ENCODE results near the gene EVI5.

EVI5 gene

GRCh38 chr1:92494485-92495141 is 290.3 kb downstream of the EVI5 start:
- intact Hi-C loops (cut with DNase I): no loop called here
- no peak for DNase-seq

GRCh38 chr1:92493139-92493538 is 291.8 kb downstream of the EVI5 start:
- no peak for DNase-seq
- intact Hi-C loops (cut with DNase I): no loop called here

GRCh38 chr1:92488832-92489231 is 296.1 kb downstream of the EVI5 start:
- DNase-seq: no peak
- intact Hi-C loops (cut with DNase I): no loop called here

GRCh38 chr1:92488416-92488815 is 296.5 kb downstream of the EVI5 start:
- intact Hi-C loops (cut with DNase I): no loop called here

GRCh38 chr1:92487078-92487605 is 297.8 kb downstream of the EVI5 start:
- no peak for DNase-seq
- intact Hi-C loops (cut with DNase I): no loop called here

More at GRCh38 chr1:92488416-92488815, 296.5 kb downstream of the EVI5 start:
- DNase-seq: no peak

- peak in 1 of 10 donors; percentile 78 for DNase-seq
- intact Hi-C loops (cut with DNase I): no loop called here
These were observed 298.4 kb downstream of the EVI5 start, which contains the start of gene GFI1 for GRCh38 chr1:92486251-92487077. GFI1 (minus strand) TSS chr1:92486925; CDS start chr1:92483487, 3,438 bp downstream.

- DNase-seq: peak in 1 of 10 donors; percentile 77
- intact Hi-C loops (cut with DNase I): no loop called here
These were observed 299.3 kb downstream of the EVI5 start for GRCh38 chr1:92485381-92486250.

GRCh38 chr1:92484472-92485380 is 300.2 kb downstream of the EVI5 start:
- intact Hi-C loops (cut with DNase I): no loop called here
- peak in 1 of 10 donors; percentile 73 for DNase-seq

- peak in 1 of 10 donors; percentile 80 for DNase-seq
- intact Hi-C loops (cut with DNase I): no loop called here
These were observed 301.1 kb downstream of the EVI5 start for GRCh38 chr1:92483610-92484471.

GRCh38 chr1:92482665-92483609 is 302.0 kb downstream of the EVI5 start:
- intact Hi-C loops (cut with DNase I): no loop called here
- peak in 1 of 10 donors; percentile 65 for DNase-seq

GRCh38 chr1:92481971-92482664 is 302.8 kb downstream of the EVI5 start:
- no peak for DNase-seq
- intact Hi-C loops (cut with DNase I): no loop called here

- no peak for DNase-seq
- intact Hi-C loops (cut with DNase I): no loop called here
These were observed 303.3 kb downstream of the EVI5 start for GRCh38 chr1:92481599-92481925.

GRCh38 chr1:92480813-92481598 is 303.9 kb downstream of the EVI5 start:
- intact Hi-C loops (cut with DNase I): no loop called here
- no peak for DNase-seq

GRCh38 chr1:92480200-92480812 is 304.6 kb downstream of the EVI5 start:
- intact Hi-C loops (cut with DNase I): no loop called here
- peak in 1 of 10 donors; percentile 85 for DNase-seq

- DNase-seq: no peak
- intact Hi-C loops (cut with DNase I): no loop called here
These were observed 305.3 kb downstream of the EVI5 start for GRCh38 chr1:92479587-92479986.

- intact Hi-C loops (cut with DNase I): no loop called here
- DNase-seq: no peak
These were observed 306.5 kb downstream of the EVI5 start for GRCh38 chr1:92478393-92478792.

All from posterior cingulate gyrus (tissue), 11 donors.